HFFc6 (cell line): Measurements from ENCODE around the gene SYT7. TPM values are rescaled to one million over a fixed set of nuclear protein-coding genes. Genes with fewer than 3 reads are reported as not detected.

ENCODE experiments used
- DNase-seq: peaks from one replicate; pipeline ENCODE4 v3.0.0-alpha.2; 2018
- H3K27ac Mint-ChIP-seq: 2 replicates; pipeline ENCODE4 v1.8.0; 2020; ENCODE audit warnings: mild to moderate bottlenecking, mixed read lengths
- H3K27me3 Mint-ChIP-seq: 2 replicates; pipeline ENCODE4 v1.8.0; 2021; ENCODE audit warnings: mild to moderate bottlenecking, moderate library complexity, mixed read lengths; ENCODE audit not compliant: insufficient read depth
- H3K36me3 Mint-ChIP-seq: 2 replicates; pipeline ENCODE4 v1.8.0; 2021; ENCODE audit warnings: low read depth, mixed read lengths
- H3K4me1 Mint-ChIP-seq: 2 replicates; pipeline ENCODE4 v1.8.0; 2020; ENCODE audit warnings: low read depth, mixed read lengths
- H3K4me3 Mint-ChIP-seq: 2 replicates; pipeline ENCODE4 v1.8.0; 2020; ENCODE audit warnings: mild to moderate bottlenecking, moderate library complexity, mixed read lengths
- H3K9me3 Mint-ChIP-seq: 2 replicates; pipeline ENCODE4 v1.8.0; 2020; ENCODE audit warnings: mild to moderate bottlenecking, mixed read lengths
- CTCF ChIP-seq: fragments of 200-600 bp; sonication (generic); IDR thresholded peaks from 2 replicates; pipeline ENCODE4 v1.5.0; 2021; ENCODE audit warnings: antibody characterized with exemption, mild to moderate bottlenecking
- total RNA-seq, 6 experiments: library from RNA; stranded (reverse); fragmentation: NEBNext Ultra II Directional; extraction: Animal tissue kit (Norgen Biotek cat#: 25700); gene quantifications; 2 replicates in 1 of 6; 3 replicates in 5 of 6; pipeline ENCODE4 v1.2.3, GENCODE V29; 2021

The SYT7 gene
- total RNA-seq, 6 experiments from 2014 or later: 0.05 to 0.21 (median 0.11) TPM; not detected in 3

GRCh38 chr11:61536676-61537270 lies 44.1 kb downstream of the SYT7 start:
- TF ChIP-seq CTCF: no peak
- Mint-ChIP-seq H3K27me3 (peaks cover 29% of the 10 kb centered on the region), H3K9me3 (no peaks in the 10 kb centered on the region), H3K36me3 (no peaks in the 10 kb centered on the region), H3K4me1 (peaks cover 27% of the 10 kb centered on the region), H3K4me3 (no peak overlapping the region), H3K27ac (no peak overlapping the region)
- DNase-seq: no peak

- no peak for TF ChIP-seq CTCF
- Mint-ChIP-seq H3K4me3 (no peak overlapping the region), H3K9me3 (no peaks in the 10 kb centered on the region), H3K36me3 (no peaks in the 10 kb centered on the region), H3K4me1 (peaks cover 21% of the 10 kb centered on the region), H3K27me3 (peaks cover 29% of the 10 kb centered on the region), H3K27ac (no peak overlapping the region)
- no peak for DNase-seq
Measured at GRCh38 chr11:61535998-61536675, 44.7 kb downstream of the SYT7 start.

- H3K4me3 Mint-ChIP-seq: no peak overlapping the region
- H3K27ac Mint-ChIP-seq: no peak overlapping the region
- no peak for DNase-seq
- H3K4me1 Mint-ChIP-seq: peaks cover 15% of the 10 kb centered on the region; the same call in 1 of the 2 replicates
- peaks cover 34% of the 10 kb centered on the region for H3K27me3 Mint-ChIP-seq
- no peaks in the 10 kb centered on the region for H3K36me3 Mint-ChIP-seq
- TF ChIP-seq CTCF: no peak
- H3K9me3 Mint-ChIP-seq: no peaks in the 10 kb centered on the region
Measured at GRCh38 chr11:61534933-61535839, 45.7 kb downstream of the SYT7 start.

GRCh38 chr11:61534025-61534932 lies 46.6 kb downstream of the SYT7 start:
- H3K9me3 Mint-ChIP-seq: no peaks in the 10 kb centered on the region
- no peaks in the 10 kb centered on the region for H3K36me3 Mint-ChIP-seq
- H3K27ac Mint-ChIP-seq: no peak overlapping the region
- H3K4me1 Mint-ChIP-seq: peaks cover 6% of the 10 kb centered on the region; the same call in 1 of the 2 replicates
- no peak overlapping the region for H3K4me3 Mint-ChIP-seq
- no peak for DNase-seq
- peaks cover 32% of the 10 kb centered on the region for H3K27me3 Mint-ChIP-seq
- no peak for TF ChIP-seq CTCF

- Mint-ChIP-seq H3K36me3 (no peaks in the 10 kb centered on the region), H3K4me3 (no peak overlapping the region), H3K27me3 (peaks cover 31% of the 10 kb centered on the region), H3K27ac (no peak overlapping the region), H3K4me1 (no peaks in the 10 kb centered on the region), H3K9me3 (no peaks in the 10 kb centered on the region)
- DNase-seq: no peak
- no peak for TF ChIP-seq CTCF
Measured at GRCh38 chr11:61533401-61533800, 47.5 kb downstream of the SYT7 start.
